Astrocyte (in vitro differentiated cells and primary cell): ENCODE results near the gene FUOM.

Experiments
- CTCF ChIP-seq: IDR thresholded peaks from 2 replicates; pipeline ENCODE4 v1.5.1; 2011; ENCODE audit warnings: low read depth, mild to moderate bottlenecking, inconsistent platforms, low read length, moderate library complexity; ENCODE audit not compliant: insufficient read depth
- EZH2 ChIP-seq: IDR thresholded peaks from 2 replicates; pipeline ENCODE4 v1.6.1; 2012; ENCODE audit warnings: mild to moderate bottlenecking, low read length, inconsistent platforms; ENCODE audit not compliant: insufficient read depth

- TF ChIP-seq CTCF: no peak
- no peak for TF ChIP-seq EZH2
Measured at GRCh38 chr10:133351408-133352318, 6.2 kb downstream of the FUOM start.
